Gastroesophageal sphincter (tissue), 3 donors: ENCODE measurements around the gene GSC2.

Experiments
- CTCF ChIP-seq, 4 experiments: fragments of 200-600 bp in 2 of 4; fragments of 450-650 bp in 2 of 4; sonication (generic) in 1 of 4; IDR thresholded peaks; one replicate each; pipeline ENCODE4 v1.5.1; 2017 to 2019; ENCODE audit warnings: antibody characterized with exemption in 4 of 4, mild to moderate bottlenecking in 2 of 4, moderate library complexity in 2 of 4
- EP300 ChIP-seq: sonication (generic); formaldehyde crosslinking; IDR thresholded peaks from one replicate; pipeline ENCODE4 v1.6.1; 2017; ENCODE audit warnings: antibody characterized with exemption, mild to moderate bottlenecking
- POLR2A ChIP-seq, 2 donors: fragments of 450-650 bp; IDR thresholded peaks; one replicate each; pipeline ENCODE4 v1.6.1; 2017; ENCODE audit warnings: antibody characterized with exemption in 2 of 2, mild to moderate bottlenecking in 2 of 2, moderate library complexity in 1 of 2
- POLR2AphosphoS5 ChIP-seq: sonication (generic); formaldehyde crosslinking; IDR thresholded peaks from one replicate; pipeline ENCODE4 v1.6.1; 2017; ENCODE audit warnings: antibody characterized with exemption

- TF ChIP-seq CTCF (IDR thresholded peaks at IDR 0.05) (no peak), POLR2A (IDR thresholded peaks at IDR 0.05) (no peak), EP300 (no peak), POLR2AphosphoS5 (no peak)
Measured at GRCh38 chr22:19142394-19142793, 7.7 kb downstream of the GSC2 start.
